SK-N-SH (cell line): ENCODE results near the gene MNT.

Experiments used
- CHD2 ChIP-seq: fragments of 150-350 bp; IDR thresholded peaks from 2 replicates; pipeline ENCODE4 v1.6.1; 2018; ENCODE audit warnings: low read length; ENCODE audit not compliant: partially characterized antibody
- CTCF ChIP-seq: fragments of 200-600 bp; sonication (generic); IDR thresholded peaks from 2 replicates; pipeline ENCODE4 v1.6.1; 2017; ENCODE audit warnings: antibody characterized with exemption, mild to moderate bottlenecking, moderate library complexity
- ELF1 ChIP-seq: IDR thresholded peaks from 2 replicates; pipeline ENCODE4 v1.4.0; 2012
- EP300 ChIP-seq, 2 experiments: IDR thresholded peaks; 2 replicates each; pipeline versions ENCODE4 v1.4.0 to v1.6.1; 2012; ENCODE audit warnings: borderline replicate concordance in 1 of 2, low read depth in 1 of 2, low read length in 1 of 2
- EZH2phosphoT487 ChIP-seq: fragments of 200-600 bp; sonication (generic); IDR thresholded peaks from 2 replicates; pipeline ENCODE4 v1.6.1; 2017; ENCODE audit warnings: low read depth, mixed run types, mild to moderate bottlenecking, antibody characterized with exemption, moderate library complexity, borderline replicate concordance
- FOXJ3 ChIP-seq: sonication (generic); formaldehyde crosslinking; IDR thresholded peaks from 2 replicates; pipeline ENCODE4 v1.5.1; 2020; ENCODE audit warnings: mild to moderate bottlenecking, missing genetic modification reagents
- MXI1 ChIP-seq: IDR thresholded peaks from 2 replicates; pipeline ENCODE4 v1.6.1; 2012; ENCODE audit warnings: mild to moderate bottlenecking, low read depth, low read length, improper control_type of control experiment
- POLR2AphosphoS5 ChIP-seq: IDR thresholded peaks from 2 replicates; pipeline ENCODE4 v1.6.1; 2012; ENCODE audit warnings: low read depth, low read length
- RAD21 ChIP-seq: IDR thresholded peaks from 2 replicates; pipeline ENCODE4 v1.6.1; 2012; ENCODE audit warnings: mild to moderate bottlenecking, low read length
- SIN3A ChIP-seq: IDR thresholded peaks from 2 replicates; pipeline ENCODE4 v1.6.1; 2012; ENCODE audit warnings: low read depth, mild to moderate bottlenecking, low read length, moderate library complexity, borderline replicate concordance
- TAF1 ChIP-seq: IDR thresholded peaks from 2 replicates; pipeline ENCODE4 v1.6.1; 2012; ENCODE audit warnings: low read depth, mild to moderate bottlenecking, low read length, moderate library complexity, borderline replicate concordance
- TEAD4 ChIP-seq: IDR thresholded peaks from 2 replicates; pipeline ENCODE4 v1.4.0; 2012; ENCODE audit warnings: mild to moderate bottlenecking, borderline replicate concordance; ENCODE audit not compliant: insufficient read depth
- USF2 ChIP-seq: fragments of 150-350 bp; IDR thresholded peaks from 2 replicates; pipeline ENCODE4 v1.6.1; 2017; ENCODE audit warnings: antibody characterized with exemption, low read length, low read depth, borderline replicate concordance
- YY1 ChIP-seq: IDR thresholded peaks from 2 replicates; pipeline ENCODE4 v1.4.0; 2012; ENCODE audit warnings: low read depth, mild to moderate bottlenecking

- TF ChIP-seq SIN3A, result no peak
- TF ChIP-seq CTCF, result no peak
- TF ChIP-seq CHD2, result no peak
- no peak for TF ChIP-seq MXI1
- TF ChIP-seq EP300 (IDR thresholded peaks at IDR 0.05; ENCODE audit: borderline replicate concordance in 1 of 2, low read depth in 1 of 2, low read length in 1 of 2), result no peak
- no peak for TF ChIP-seq FOXJ3
- TF ChIP-seq RAD21, result no peak
- TF ChIP-seq USF2, result no peak
- TF ChIP-seq YY1, result no peak
- TF ChIP-seq TAF1, result no peak
- no peak for TF ChIP-seq POLR2AphosphoS5
- no peak for TF ChIP-seq TEAD4
- no peak for TF ChIP-seq ELF1
- TF ChIP-seq EZH2phosphoT487, result no peak
These were observed 27.7 kb downstream of the MNT start for GRCh38 chr17:2373179-2373578.
